ENCODE results near the gene ZSCAN31.
A peak's percentile ranks its signal among the peaks of the same experiment; 100 is the strongest.
"Not testable (repeated sequence)": the region's sequence is repeated elsewhere in the genome, so short reads cannot be mapped to it uniquely, and the experiment has no call there.

ZSCAN31 gene

DNA sequence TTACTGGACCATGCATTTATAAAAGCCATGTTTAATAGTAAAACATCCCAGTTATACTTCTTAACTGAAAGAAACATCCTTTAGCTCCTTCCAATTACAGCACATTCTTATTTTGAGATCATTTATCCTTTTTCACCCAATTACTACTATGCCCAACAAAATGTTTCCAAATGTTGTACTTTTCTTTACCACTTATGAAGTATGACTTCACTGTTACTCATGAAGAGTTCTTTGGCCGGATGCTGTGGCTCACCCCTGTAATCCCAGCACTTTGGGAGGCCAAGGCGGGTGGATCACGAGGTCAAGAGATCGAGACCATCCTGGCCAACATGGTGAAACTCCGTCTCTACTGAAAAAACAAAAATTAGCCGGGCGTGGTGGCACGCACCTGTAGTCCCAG is 18.1 kb downstream of the ZSCAN31 start:
- DNase-seq (ENCODE audit: low read depth) = not testable (repeated sequence)

GRCh38 chr6:28315628-28316027 is 20.3 kb downstream of the ZSCAN31 start:
- no peak for DNase-seq (ENCODE audit: low read depth)

GRCh38 chr6:28312939-28313338 is 23.0 kb downstream of the ZSCAN31 start:
- DNase-seq (ENCODE audit: low read depth) = no peak

DNA sequence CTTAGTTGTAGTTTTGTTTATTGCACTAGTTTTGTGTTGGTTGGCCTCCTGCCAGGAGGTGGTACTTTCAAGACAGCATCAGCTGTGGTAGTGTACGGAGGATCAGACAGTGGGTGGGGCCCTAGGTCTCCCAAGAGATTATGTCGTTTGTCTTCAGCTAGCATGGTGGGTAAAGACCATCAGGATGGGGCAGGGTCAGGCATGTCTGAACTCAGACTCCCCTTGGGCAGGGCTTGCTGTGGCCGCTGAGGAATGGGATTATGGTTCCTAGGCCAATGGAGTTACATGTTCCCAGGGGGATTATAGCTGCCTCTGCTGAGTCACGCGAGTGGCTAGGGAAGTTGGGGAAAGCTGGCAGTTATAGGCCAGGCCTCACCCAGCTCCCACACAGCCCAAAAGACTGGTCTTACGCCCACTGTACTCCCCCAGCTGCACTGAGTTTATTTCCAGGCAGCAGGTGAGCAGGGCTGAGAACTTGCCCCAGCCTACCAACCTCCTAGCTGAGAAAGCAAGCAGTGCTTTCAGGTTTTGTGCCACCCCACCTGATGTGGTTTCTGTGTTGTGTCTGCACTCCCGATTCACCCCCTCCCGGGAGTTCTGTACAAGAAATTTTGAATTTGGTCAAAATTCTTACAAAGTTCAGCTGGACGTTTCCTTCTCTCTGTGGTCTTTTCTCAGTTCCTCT is 24.7 kb downstream of the ZSCAN31 start:
- DNase-seq (ENCODE audit: low read depth) = no peak

GRCh38 chr6:28306363-28306762 is 29.6 kb downstream of the ZSCAN31 start:
- not testable (repeated sequence) for DNase-seq (ENCODE audit: low read depth)

DNA sequence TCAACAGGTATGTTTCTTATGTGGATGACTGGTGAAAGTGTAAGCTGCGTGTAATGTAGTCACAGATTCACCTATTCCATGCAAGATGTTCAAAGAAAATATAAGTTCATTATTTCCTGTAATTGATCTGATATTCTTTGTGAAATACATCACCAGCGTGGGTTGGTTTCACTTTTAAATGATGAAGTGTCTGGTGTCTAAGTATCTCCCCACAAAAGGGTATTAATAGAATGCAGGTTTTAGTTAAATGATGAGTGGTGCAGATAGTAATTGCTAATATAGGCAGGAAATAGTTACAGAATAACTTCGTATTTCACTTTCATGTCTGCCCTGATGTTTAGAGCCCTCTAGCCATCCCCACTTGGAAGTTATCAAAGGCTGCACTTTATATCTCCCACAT is 32.4 kb downstream of the ZSCAN31 start:
- DNase-seq (ENCODE audit: low read depth) = no peak

DNA sequence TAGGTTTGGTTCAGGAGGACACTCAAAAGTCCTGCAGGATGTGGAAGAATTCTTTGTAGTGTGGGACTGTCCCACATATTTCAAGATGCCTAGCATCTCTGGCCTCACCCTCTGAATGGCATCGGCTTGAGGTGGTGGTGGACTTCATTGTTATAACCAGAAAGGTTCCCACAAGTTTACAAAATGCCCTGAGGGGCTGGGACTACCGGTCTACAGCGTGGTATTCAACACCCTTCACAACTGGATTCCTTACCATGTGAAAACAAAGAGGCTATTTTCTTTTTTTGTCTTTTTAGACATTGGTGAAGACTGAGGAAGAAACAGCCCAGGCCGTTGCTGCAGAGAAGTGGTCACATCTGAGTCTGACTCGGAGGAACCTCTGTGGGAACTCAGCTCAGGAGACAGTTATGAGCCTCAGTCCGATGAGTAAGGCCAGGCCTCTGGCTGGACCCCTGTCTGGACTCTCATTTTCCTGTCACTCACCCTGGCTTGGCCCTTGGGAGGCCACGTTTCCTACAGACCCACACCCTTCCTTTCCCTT is 39.4 kb downstream of the ZSCAN31 start:
- DNase-seq (ENCODE audit: low read depth) = no peak

GRCh38 chr6:28295326-28295725 is 40.6 kb downstream of the ZSCAN31 start:
- no peak for DNase-seq (ENCODE audit: low read depth)

GRCh38 chr6:28291573-28291972 is 44.4 kb downstream of the ZSCAN31 start:
- no peak for DNase-seq (ENCODE audit: low read depth)

DNA sequence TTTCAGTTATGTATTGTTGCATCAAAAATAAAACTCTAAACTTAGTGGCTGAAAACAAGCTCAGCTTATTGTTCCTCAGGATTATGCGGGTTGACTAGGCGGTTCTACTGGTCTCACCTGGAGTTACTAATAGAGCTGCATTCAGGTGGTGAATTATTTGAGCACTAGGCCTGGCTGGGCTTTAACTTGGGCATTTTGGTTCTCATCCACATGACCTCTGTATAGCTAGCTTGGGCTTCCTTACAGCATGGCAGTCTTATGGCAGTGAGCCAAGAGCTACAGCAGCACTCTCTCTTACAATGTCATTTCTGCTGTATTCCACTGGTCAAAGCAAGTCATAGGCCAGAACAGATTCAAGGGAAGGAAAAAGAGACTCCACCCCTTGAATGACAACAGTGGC is 53.0 kb downstream of the ZSCAN31 start:
- DNase-seq (ENCODE audit: low read depth) = no peak

GRCh38 chr6:28281288-28282064 is 54.5 kb downstream of the ZSCAN31 start, which contains the start of gene PGBD1:
Gene PGBD1 (plus strand): TSS chr6:28281572. CDS start chr6:28283814, 2,242 bp downstream.
- DNase-seq (ENCODE audit: low read depth) = peak; percentile 46

GRCh38 chr6:28280595-28281287 is 55.2 kb downstream of the ZSCAN31 start:
- no peak for DNase-seq (ENCODE audit: low read depth)

DNA sequence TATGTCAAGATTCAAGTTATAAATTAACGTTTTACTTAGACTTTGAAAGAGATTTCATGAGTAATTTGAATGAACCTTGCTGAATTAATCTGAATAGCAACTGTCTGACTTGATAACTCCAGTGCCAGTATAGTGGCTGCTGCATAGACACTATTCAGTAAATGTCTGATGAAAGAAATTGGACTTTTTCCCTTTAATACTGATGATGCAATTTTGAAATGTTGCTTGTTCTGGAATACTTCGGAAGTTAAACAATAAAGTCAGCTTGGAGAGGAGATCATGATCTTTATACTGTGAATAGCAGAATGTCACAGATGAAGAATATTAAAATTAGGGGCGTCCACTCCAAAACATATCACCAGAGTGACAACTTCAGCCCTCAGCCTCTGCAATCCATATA is 58.2 kb downstream of the ZSCAN31 start:
- DNase-seq (ENCODE audit: low read depth) = no peak

GRCh38 chr6:28274888-28275287 is 61.1 kb downstream of the ZSCAN31 start:
- no peak for DNase-seq (ENCODE audit: low read depth)

Data from activated T-cell treated with anti-CD3 and anti-CD28 coated beads for 24 hours (primary cell).